ENCODE measurements around the gene AP3M1.

Gene AP3M1

GRCh38 chr10:74072503-74072902, 78.1 kb downstream of the AP3M1 start:
- Histone ChIP-seq H4K8ac (ENCODE audit: low read depth, low read length) (no peak overlapping the region), H4K91ac (ENCODE audit: low read depth, low read length) (no peak overlapping the region), H2BK120ac (ENCODE audit: insufficient read depth, low read length, poor library complexity) (no peak overlapping the region), H3K79me2 (ENCODE audit: control insufficient read depth, insufficient read depth, low read length, poor library complexity) (no peaks in the 10 kb centered on the region), H2BK12ac (ENCODE audit: low read length) (no peak overlapping the region), H3K4ac (ENCODE audit: low read depth, low read length) (no peak overlapping the region), H3K4me2 (ENCODE audit: low read length) (no peak overlapping the region), H2AK5ac (ENCODE audit: low read length) (no peak overlapping the region), H3K23ac (ENCODE audit: low read length) (no peak overlapping the region), H3K9ac (ENCODE audit: low read length) (no peak overlapping the region), H3K79me1 (ENCODE audit: low read length) (no peaks in the 10 kb centered on the region), H2AFZ (ENCODE audit: insufficient read depth, low read length, poor library complexity) (no peak overlapping the region), H3K27ac (ENCODE audit: low read depth, low read length) (no peak overlapping the region), H4K12ac (ENCODE audit: low read depth, low read length) (no peak overlapping the region), H3K14ac (ENCODE audit: low read length) (no peak overlapping the region), H3K27me3 (ENCODE audit: insufficient read depth, low read length) (no peaks in the 10 kb centered on the region), H3K18ac (ENCODE audit: low read length) (no peak overlapping the region), H3K4me3 (ENCODE audit: low read depth, low read length) (no peak overlapping the region), H3K9me3 (ENCODE audit: insufficient read depth, low read depth, low read length) (no peaks in the 10 kb centered on the region), H3K4me1 (ENCODE audit: control insufficient read depth in 1 of 2, insufficient read depth in 2 of 2, low read length in 2 of 2) (peaks cover 0 to 2% of the 10 kb centered on the region in 2 experiments), H3K36me3 (ENCODE audit: control insufficient read depth in 1 of 2, insufficient read depth in 2 of 2, low read length in 2 of 2) (peaks cover 10 to 25% of the 10 kb centered on the region in 2 experiments), H2BK5ac (ENCODE audit: low read depth, low read length, poor library complexity) (no peak overlapping the region)
- no CpG with 5 or more reads among the region's 6 CpGs for WGBS (ENCODE audit: extremely low coverage, insufficient coverage, insufficient read length)
- no peak for DNase-seq

DNA sequence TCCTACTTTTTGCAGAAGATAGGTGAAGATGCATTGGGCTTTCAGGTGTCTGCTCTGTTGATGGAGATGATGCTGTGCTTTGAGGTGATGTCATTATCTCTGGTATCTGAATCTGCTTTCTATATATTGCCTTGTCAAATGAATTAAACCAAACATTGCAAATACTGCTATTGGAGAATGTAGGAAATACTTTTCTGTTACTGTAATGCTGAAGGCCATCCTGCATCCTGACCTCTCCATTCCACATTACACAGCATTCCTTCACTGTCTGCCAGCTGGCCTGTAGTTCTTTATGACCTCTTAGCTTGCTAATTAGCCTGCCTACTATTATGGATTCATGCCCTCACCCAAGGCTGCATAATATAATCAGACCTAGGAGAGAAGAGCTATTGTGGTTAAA, 79.5 kb downstream of the AP3M1 start:
- DNase-seq = peak in 1 of 2 donors; percentile 34
- H3K9ac ChIP-seq (ENCODE audit: low read length) = no peak overlapping the region
- H4K8ac ChIP-seq (ENCODE audit: low read depth, low read length) = no peak overlapping the region
- H2BK120ac ChIP-seq (ENCODE audit: insufficient read depth, low read length, poor library complexity) = no peak overlapping the region
- H3K36me3 ChIP-seq (ENCODE audit: control insufficient read depth in 1 of 2, insufficient read depth in 2 of 2, low read length in 2 of 2) = peaks cover 8 to 23% of the 10 kb centered on the region in 2 experiments
- H3K27me3 ChIP-seq (ENCODE audit: insufficient read depth, low read length) = no peaks in the 10 kb centered on the region
- H3K27ac ChIP-seq (ENCODE audit: low read depth, low read length) = no peak overlapping the region
- no peak overlapping the region for H4K91ac ChIP-seq (ENCODE audit: low read depth, low read length)
- H3K18ac ChIP-seq (ENCODE audit: low read length) = no peak overlapping the region
- H3K23ac ChIP-seq (ENCODE audit: low read length) = no peak overlapping the region
- H3K4me1 ChIP-seq (ENCODE audit: control insufficient read depth in 1 of 2, insufficient read depth in 2 of 2, low read length in 2 of 2) = peaks cover 0 to 2% of the 10 kb centered on the region in 2 experiments
- H3K9me3 ChIP-seq (ENCODE audit: insufficient read depth, low read depth, low read length) = no peaks in the 10 kb centered on the region
- H2AK5ac ChIP-seq (ENCODE audit: low read length) = no peak overlapping the region
- H2AFZ ChIP-seq (ENCODE audit: insufficient read depth, low read length, poor library complexity) = no peak overlapping the region
- H4K12ac ChIP-seq (ENCODE audit: low read depth, low read length) = no peak overlapping the region
- H2BK12ac ChIP-seq (ENCODE audit: low read length) = no peak overlapping the region
- no peak overlapping the region for H3K4ac ChIP-seq (ENCODE audit: low read depth, low read length)
- H3K14ac ChIP-seq (ENCODE audit: low read length) = no peak overlapping the region
- H2BK5ac ChIP-seq (ENCODE audit: low read depth, low read length, poor library complexity) = no peak overlapping the region
- H3K4me2 ChIP-seq (ENCODE audit: low read length) = no peak overlapping the region
- no peak overlapping the region for H3K4me3 ChIP-seq (ENCODE audit: low read depth, low read length)
- H3K79me1 ChIP-seq (ENCODE audit: low read length) = no peaks in the 10 kb centered on the region
- H3K79me2 ChIP-seq (ENCODE audit: control insufficient read depth, insufficient read depth, low read length, poor library complexity) = no peaks in the 10 kb centered on the region
